Heart right ventricle (tissue), 16 donors: ENCODE results near the gene LSM3. TPM values are rescaled to one million over a fixed set of nuclear protein-coding genes. Genes with fewer than 3 reads are reported as not detected.

Source experiments
- ATAC-seq, 8 donors: fragments of 200-7000 bp; cut with Tn5 transposase; one replicate each; pipeline ENCODE4 v1.9.1; 2020; ENCODE audit warnings: mild to moderate bottlenecking in 8 of 8, moderate library complexity in 8 of 8, moderate number of reproducible peaks in 1 of 8
- DNase-seq, 2 donors: peaks; one replicate each; pipeline ENCODE4 v3.0.0-alpha.2; 2020
- H3K27ac ChIP-seq, 10 donors: fragments of 200-600 bp; sonication (generic) in 2 of 10; one replicate each; pipeline versions ENCODE4 v1.5.0 to v1.8.0; 2020 to 2022; ENCODE audit warnings: mild to moderate bottlenecking in 3 of 10
- H3K27me3 ChIP-seq, 7 donors: fragments of 200-600 bp; one replicate each; pipeline ENCODE4 v1.8.0; 2021 to 2022; ENCODE audit warnings: mild to moderate bottlenecking in 2 of 7
- H3K36me3 ChIP-seq, 9 donors: fragments of 200-600 bp; sonication (generic) in 1 of 9; one replicate each; pipeline versions ENCODE4 v1.5.0 to v1.8.0; 2020 to 2022; ENCODE audit warnings: mild to moderate bottlenecking in 2 of 9
- H3K4me1 ChIP-seq, 9 donors: fragments of 200-600 bp; sonication (generic) in 1 of 9; one replicate each; pipeline versions ENCODE4 v1.5.0 to v1.8.0; 2020 to 2022; ENCODE audit warnings: mild to moderate bottlenecking in 4 of 9
- H3K4me3 ChIP-seq, 10 donors: fragments of 200-600 bp; sonication (generic) in 2 of 10; one replicate each; pipeline versions ENCODE4 v1.5.0 to v1.8.0; 2020 to 2022; ENCODE audit warnings: mild to moderate bottlenecking in 7 of 10, moderate library complexity in 2 of 10
- H3K9me3 ChIP-seq, 11 donors: fragments of 200-600 bp in 10 of 11; sonication (generic) in 2 of 11; one replicate each; pipeline versions ENCODE4 v1.5.0 to v1.8.0; 2013 to 2022; ENCODE audit warnings: mild to moderate bottlenecking in 2 of 11, control low read depth in 1 of 11, moderate library complexity in 1 of 11
- CTCF ChIP-seq, 9 donors: fragments of 200-600 bp; sonication (generic) in 2 of 9; IDR thresholded peaks; one replicate each; pipeline versions ENCODE4 v1.5.0 to v1.8.0; 2021 to 2022; ENCODE audit warnings: antibody characterized with exemption in 9 of 9, mild to moderate bottlenecking in 5 of 9, moderate library complexity in 1 of 9
- WGBS, 2 donors: extraction: QIAGEN DNeasy Blood & Tissue Kit; methylation state at CpG; one replicate each; pipeline ENCODE4 v1.1.7; 2013; ENCODE audit warnings: inconsistent platforms in 1 of 2; 5-methylcytosine and 5-hydroxymethylcytosine counted together
- intact Hi-C, 10 donors: fragments of 100-400 bp; cut with DNase I; formaldehyde crosslinking; loops; one replicate each; pipeline versions ENCODE4 v1.11.1 to v1.14.2; 2022
- polyA plus RNA-seq, 2 donors: library from polyadenylated mRNA; stranded (reverse); fragments of 200-250 nt; gene quantifications; one replicate each; pipeline ENCODE4 v1.2.3, GENCODE V29; 2013
- total RNA-seq, 10 donors: library from RNA; stranded (reverse); fragmentation: NEBNext Ultra II Directional in 3 of 10; extraction: Animal tissue kit (Norgen Biotek cat#: 25700) in 3 of 10; gene quantifications; one replicate each; pipeline versions ENCODE4 v1.2.1 to v1.2.4, GENCODE V29; 2021 to 2023
- donor health status: Arrhythmogenic right ventricular cardiomyopathy.
- donor health status: ischemic (EF 13 %, LVEDD 7.1; RV severe dilation, severe dysfunction).
- donor health status: healthy with polysubstance abuse.
- donor health status: DM: no; HTN: yes; CAD: no.
- donor health status: DM: no; HTN: no; CAD: no.
- donor health status: ischemic (EF 25% LVEDD 6.9; RV normal size, moderate dysfunction).
- donor health status: ischemic (EF 25% LVEDD 5.7; RV mildly dilated, moderate dysfunction).
- donor health status: healthy.
- donor health status: DM: yes; HTN: yes; CAD: no.
- donor health status: Ischemic cardiomyopathy.
- donor health status: ischemic (EF 35%, LVEDD 5.7; RV mildly dilated, moderate dysfunction).
- donor health status: nonischemic (EF 11% LVEDD 7.7; RV severe dilation, severe dysfunction).
- donor health status: DM: yes; HTN: yes; CAD: no.
- donor health status: PGD.
- donor health status: ischemic (EF 29% LVEDD 5.4; RV normal size, mild dysfunction).
- donor health status: nonischemic (EF 23%, LVEDD 6.1; RV moderate dilation, normal function).

Gene LSM3
- total and polyA plus RNA-seq, 12 donors: 5.6 to 18.0 (median 15.2) TPM

- TF ChIP-seq CTCF (IDR thresholded peaks at IDR 0.05): no peak
- no peak for DNase-seq
- intact Hi-C loops: no loop called here
- H3K4me3 ChIP-seq: no peak overlapping the region
- peaks cover 0 to 10% (median 0%) of the 10 kb centered on the region in 9 donors for H3K4me1 ChIP-seq
- peaks cover 0 to 22% (median 7%) of the 10 kb centered on the region in 7 donors for H3K27me3 ChIP-seq
- H3K27ac ChIP-seq: no peak overlapping the region
- no peaks in the 10 kb centered on the region for H3K9me3 ChIP-seq
- H3K36me3 ChIP-seq: no peaks in the 10 kb centered on the region
- WGBS, 2 donors: 63 to 67% methylated on average over 5 of the region's 5 CpGs
- ATAC-seq: peak in 2 of 8 donors; percentile 34 to 78
These were observed 70.4 kb downstream of the LSM3 start for GRCh38 chr3:14248849-14249523.

Other genes with a start within 250 kb of the LSM3 start
- 10 to 100 TPM; 18.0 to 37.2 (median 28.0) TPM for gene CHCHD4, start 53.9 kb upstream of the LSM3 start, total RNA-seq
- gene CHCHD4, start 53.9 kb upstream of the LSM3 start, polyA plus RNA-seq: 10 to 100 TPM; 20.1 to 23.8 TPM
- gene TMEM43, start 53.8 kb upstream of the LSM3 start, total RNA-seq: 10 to 100 TPM; 23.9 to 47.4 (median 37.2) TPM
- gene TMEM43, start 53.8 kb upstream of the LSM3 start, polyA plus RNA-seq: 10 to 100 TPM; 38.0 to 98.0 TPM
- gene XPC, start 216 bp upstream of the LSM3 start, total RNA-seq: 10 to 100 TPM in 5 of 10 donors, 1 to 10 TPM in 5; 8.5 to 15.8 (median 11.3) TPM
- 1 to 10 TPM; 7.3 to 9.7 TPM for gene XPC, start 216 bp upstream of the LSM3 start, polyA plus RNA-seq
- gene SLC6A6, start 223.8 kb downstream of the LSM3 start, total RNA-seq: 10 to 100 TPM; 11.4 to 68.7 (median 44.0) TPM
- gene SLC6A6, start 223.8 kb downstream of the LSM3 start, polyA plus RNA-seq: 10 to 100 TPM in 1 of 2 donors, 1 to 10 TPM in 1; 7.7 to 55.4 TPM